HUES48 (cell line): Measurements from ENCODE around the gene HELZ2.

Source experiments
- H3K27ac ChIP-seq: one replicate; pipeline ENCODE4 v1.7.0; 2013; ENCODE audit warnings: low read depth, low read length, inconsistent platforms
- H3K27me3 ChIP-seq: 2 replicates; pipeline ENCODE4 v1.6.1; 2013; ENCODE audit warnings: mild to moderate bottlenecking, low read length; ENCODE audit not compliant: control insufficient read depth, insufficient read depth
- H3K36me3 ChIP-seq: 2 replicates; pipeline ENCODE4 v1.6.1; 2013; ENCODE audit warnings: low read length; ENCODE audit not compliant: control insufficient read depth, insufficient read depth
- H3K4me1 ChIP-seq: 2 replicates; pipeline ENCODE4 v1.6.1; 2013; ENCODE audit warnings: mild to moderate bottlenecking, low read length; ENCODE audit not compliant: control insufficient read depth, insufficient read depth
- H3K4me3 ChIP-seq: 2 replicates; pipeline ENCODE4 v1.5.1; 2013; ENCODE audit warnings: mild to moderate bottlenecking, low read depth, low read length
- H3K9ac ChIP-seq: 2 replicates; pipeline ENCODE4 v1.6.1; 2013; ENCODE audit warnings: mild to moderate bottlenecking, low read depth, low read length, moderate library complexity
- H3K9me3 ChIP-seq: 2 replicates; pipeline ENCODE4 v1.6.1; 2013; ENCODE audit warnings: low read length; ENCODE audit not compliant: control insufficient read depth, insufficient read depth

The HELZ2 gene

DNA sequence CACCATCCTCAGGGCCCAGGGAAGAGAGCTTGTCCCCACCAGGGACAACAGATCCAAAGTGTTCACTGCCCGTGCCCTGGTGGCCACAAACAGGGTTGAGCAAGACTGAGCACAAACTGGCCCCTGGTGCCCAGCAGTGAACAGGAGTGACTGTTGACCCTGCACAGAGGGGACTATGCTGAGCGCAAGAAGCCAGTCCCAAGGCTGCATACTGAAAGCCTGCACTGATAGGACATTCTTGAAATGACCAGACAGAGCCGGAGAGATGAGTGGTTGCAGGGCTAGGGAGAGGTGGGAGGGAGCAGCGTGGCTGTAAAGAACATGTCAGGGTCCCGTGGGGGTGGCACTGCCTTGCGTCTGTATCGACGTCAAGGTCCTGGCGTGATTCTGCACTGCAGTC is 23.0 kb downstream of the HELZ2 start:
- no peaks in the 10 kb centered on the region for H3K27me3 ChIP-seq
- no peak overlapping the region for H3K4me3 ChIP-seq
- H3K36me3 ChIP-seq = no peaks in the 10 kb centered on the region
- H3K4me1 ChIP-seq = peaks cover 35% of the 10 kb centered on the region
- no peaks in the 10 kb centered on the region for H3K9me3 ChIP-seq
- no peak overlapping the region for H3K27ac ChIP-seq
- no peak overlapping the region for H3K9ac ChIP-seq

DNA sequence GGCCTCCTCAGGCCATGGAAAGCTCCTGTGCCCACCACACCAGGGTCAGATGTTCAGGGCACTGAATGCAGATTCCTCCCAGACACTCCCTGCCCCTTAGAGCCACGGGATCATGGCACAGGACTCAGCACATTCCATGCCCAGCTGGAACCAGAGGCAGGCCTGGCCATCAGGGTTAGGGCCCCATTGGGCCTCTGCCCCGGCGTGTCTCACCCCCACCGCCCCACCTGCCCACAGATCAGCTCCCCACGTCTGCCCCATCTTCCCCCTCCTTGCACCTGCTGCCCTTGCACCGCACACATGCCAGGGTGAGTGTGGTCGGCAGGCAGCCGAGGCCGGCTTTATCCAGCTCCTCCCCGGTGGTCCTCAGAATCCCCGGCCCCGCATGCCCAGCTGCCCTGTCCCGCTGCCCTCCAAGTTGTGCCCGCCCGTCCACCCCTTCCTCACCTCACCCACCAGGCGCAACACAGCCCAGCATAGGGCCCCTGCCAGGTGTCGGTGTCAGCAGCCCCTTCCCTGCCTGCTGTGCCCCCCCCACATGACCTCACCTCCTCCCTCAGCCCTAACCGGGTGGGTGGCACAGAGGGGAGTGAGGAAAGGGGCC is 24.3 kb downstream of the HELZ2 start:
- Histone ChIP-seq H3K9ac (no peak overlapping the region), H3K27me3 (no peaks in the 10 kb centered on the region), H3K4me3 (no peak overlapping the region), H3K27ac (no peak overlapping the region), H3K36me3 (no peaks in the 10 kb centered on the region), H3K9me3 (no peaks in the 10 kb centered on the region), H3K4me1 (peaks cover 35% of the 10 kb centered on the region)

DNA sequence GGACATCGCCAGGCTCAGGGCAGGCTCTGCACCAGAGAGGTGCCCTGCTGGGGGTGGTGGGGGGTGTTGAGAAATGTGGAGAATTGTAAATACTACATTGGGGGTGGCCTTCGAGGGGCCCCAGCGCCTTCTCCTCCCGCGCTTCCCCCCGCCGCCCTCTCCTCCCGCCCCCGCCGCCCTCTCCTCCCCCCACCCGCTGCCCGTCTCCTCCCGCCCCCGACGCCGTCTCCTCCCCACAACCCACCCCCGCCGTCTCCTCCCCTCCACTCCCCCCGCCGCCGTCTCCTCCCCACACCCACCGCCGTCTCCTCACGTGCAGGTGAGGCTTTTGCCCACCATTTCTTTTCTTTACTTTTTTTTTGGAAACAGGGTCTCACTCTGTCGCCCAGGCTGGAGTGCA is 25.0 kb downstream of the HELZ2 start:
- no peak overlapping the region for H3K4me3 ChIP-seq
- H3K4me1 ChIP-seq = peaks cover 30% of the 10 kb centered on the region

DNA sequence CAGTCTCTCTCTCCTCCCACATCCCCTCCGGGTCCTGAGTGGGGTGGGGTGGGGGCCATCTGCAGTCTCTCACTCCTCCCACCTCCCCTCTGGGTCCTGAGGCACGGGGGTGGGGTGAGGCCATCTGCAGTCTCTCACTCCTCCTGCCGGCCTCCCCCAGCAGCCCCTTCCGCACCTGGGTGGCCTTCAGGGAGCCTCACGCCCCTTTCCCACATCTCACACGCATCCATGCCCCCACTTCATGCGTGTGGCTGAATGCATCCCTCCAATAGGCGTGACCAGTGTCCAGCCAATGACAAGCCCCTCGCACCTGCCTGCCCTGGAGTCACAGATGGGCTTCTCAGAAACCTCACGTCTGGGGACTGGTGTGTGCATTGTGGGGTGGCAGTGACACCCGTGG is 25.5 kb downstream of the HELZ2 start:
- peaks cover 30% of the 10 kb centered on the region for H3K4me1 ChIP-seq
- no peaks in the 10 kb centered on the region for H3K27me3 ChIP-seq
- H3K9ac ChIP-seq = no peak overlapping the region
- no peaks in the 10 kb centered on the region for H3K9me3 ChIP-seq
- H3K36me3 ChIP-seq = no peaks in the 10 kb centered on the region
- H3K27ac ChIP-seq = no peak overlapping the region
- H3K4me3 ChIP-seq = no peak overlapping the region

More for the DNA sequence above, 25.0 kb downstream of the HELZ2 start:
- no peaks in the 10 kb centered on the region for H3K36me3 ChIP-seq
- H3K27me3 ChIP-seq = no peaks in the 10 kb centered on the region
- H3K27ac ChIP-seq = no peak overlapping the region
- H3K9me3 ChIP-seq = no peaks in the 10 kb centered on the region
- no peak overlapping the region for H3K9ac ChIP-seq

DNA sequence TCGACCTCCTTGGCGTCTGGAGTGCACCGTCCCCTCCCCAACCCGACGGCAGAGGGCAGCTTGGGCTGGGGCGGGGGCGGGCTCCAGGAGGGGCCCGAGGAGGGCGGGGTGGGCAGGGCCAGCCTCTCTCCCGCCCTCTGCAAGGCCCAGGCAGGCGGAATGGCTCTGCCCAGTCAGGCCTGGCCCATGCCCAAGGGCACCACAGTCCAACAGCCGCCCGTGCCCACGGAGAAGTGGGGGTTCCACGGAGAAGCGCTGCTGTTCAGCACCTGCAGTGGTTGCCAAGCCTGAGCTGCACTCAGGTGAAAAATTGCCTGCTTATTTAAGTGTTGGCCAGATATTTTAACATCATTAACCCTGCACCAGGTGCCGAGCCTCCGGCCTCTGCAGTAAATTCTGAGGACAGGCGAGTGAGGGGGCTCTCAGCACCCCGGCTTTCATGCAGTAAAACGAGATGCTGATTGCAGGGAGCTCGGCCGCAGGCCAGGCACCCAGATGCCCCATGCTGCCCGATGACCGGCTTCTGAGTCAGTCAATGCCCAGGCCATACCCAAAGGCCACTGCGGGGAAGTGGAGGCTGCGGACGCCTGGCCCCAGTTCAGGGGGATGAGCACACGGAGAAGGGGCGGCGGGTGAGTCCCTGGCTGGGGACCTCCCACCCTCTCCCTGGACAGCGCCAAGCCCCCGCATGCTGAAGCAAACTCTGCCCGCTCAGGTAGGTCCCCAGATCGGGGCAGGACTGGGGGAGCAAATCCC is 26.1 kb downstream of the HELZ2 start, which contains the start of gene SRMS:
Gene SRMS, minus strand, starts transcription at position 25 of the 756 bp plus-strand sequence. CDS start 286 bp downstream, outside the sequence.
- no peaks in the 10 kb centered on the region for H3K27me3 ChIP-seq
- H3K9ac ChIP-seq = no peak within 1 kb of the TSS
- no peaks in the 10 kb centered on the region for H3K36me3 ChIP-seq

DNA sequence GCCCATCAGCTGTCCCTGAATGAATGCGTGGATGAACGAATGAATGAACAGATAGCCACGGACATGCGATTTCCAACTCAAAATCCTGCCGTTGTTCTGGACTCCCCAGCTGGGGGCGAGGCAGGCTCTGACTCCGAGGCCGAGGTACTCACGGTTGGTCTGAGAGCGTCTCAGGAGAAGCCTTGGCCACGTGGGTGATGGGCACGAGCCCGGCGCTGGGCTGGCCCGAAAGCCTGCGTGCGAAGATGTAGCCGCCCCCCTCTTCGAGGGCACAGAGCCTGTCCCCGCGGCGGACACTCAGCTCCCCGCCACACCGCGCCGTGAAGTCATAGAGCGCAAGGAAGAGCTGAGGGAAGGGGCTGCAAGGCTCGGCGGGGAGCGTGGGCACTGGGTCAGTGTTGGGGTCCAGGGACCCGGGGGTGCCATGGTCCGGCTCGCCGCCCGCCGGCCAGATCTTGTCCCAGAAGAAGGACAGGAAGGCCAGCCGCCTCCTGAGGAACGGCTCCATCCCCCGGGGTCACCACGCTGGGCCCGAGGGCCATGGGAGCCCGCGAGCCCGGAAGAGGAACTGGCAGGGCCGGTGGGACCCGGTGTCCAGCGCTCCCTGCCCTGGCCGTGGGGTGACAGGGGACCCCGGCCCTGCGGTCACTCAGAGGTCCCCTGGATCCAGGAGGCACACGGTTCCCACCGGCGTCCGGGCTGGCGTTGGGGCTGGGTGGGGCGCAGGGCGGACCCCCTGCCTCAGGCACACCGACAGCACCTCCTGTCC is 26.9 kb downstream of the HELZ2 start:
- H3K27me3 ChIP-seq = no peaks in the 10 kb centered on the region
- no peak overlapping the region for H3K9ac ChIP-seq
- no peak overlapping the region for H3K27ac ChIP-seq
- H3K9me3 ChIP-seq = no peaks in the 10 kb centered on the region
- H3K4me3 ChIP-seq = no peak overlapping the region
- H3K36me3 ChIP-seq = no peaks in the 10 kb centered on the region
- peaks cover 20% of the 10 kb centered on the region for H3K4me1 ChIP-seq

More for the DNA sequence above, 26.1 kb downstream of the HELZ2 start, which contains the start of gene SRMS:
- Histone ChIP-seq H3K9me3 (no peaks in the 10 kb centered on the region), H3K27ac (no peak within 1 kb of the TSS), H3K4me1 (peaks cover 28% of the 10 kb centered on the region), H3K4me3 (no peak within 1 kb of the TSS)

DNA sequence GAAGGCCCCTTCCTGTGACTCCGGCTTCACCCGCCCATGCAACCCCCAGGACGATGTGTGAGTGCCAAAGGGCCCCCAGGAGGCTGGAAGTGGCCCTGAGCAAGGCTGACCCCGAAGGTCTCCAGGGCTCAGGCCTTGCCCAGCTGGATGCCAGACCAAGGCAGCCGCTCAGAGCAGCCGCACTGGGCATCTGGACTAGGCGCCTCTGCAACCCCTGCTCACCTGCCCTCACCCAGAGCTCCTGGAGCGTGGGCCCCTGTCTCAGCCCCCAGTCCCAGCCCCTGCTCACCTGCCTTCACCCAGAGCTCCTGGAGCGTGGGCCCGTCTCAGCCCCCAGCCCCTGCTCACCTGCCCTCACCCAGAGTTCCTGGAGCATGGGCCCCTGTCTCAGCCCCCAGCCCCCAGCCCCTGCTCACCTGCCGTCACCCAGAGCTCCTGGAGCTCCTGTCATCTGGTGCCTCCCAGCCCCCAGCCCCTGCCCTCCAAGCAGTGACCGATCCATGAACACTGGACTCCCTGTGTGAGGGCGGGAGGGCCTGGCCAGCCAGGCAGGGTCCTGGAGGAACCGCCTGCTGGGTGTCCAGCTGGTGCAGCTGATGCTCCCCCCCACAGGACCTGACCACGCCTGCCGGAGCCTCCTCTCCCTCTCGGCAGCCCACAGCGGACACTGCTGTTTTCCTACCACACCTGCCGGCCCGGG is 27.6 kb downstream of the HELZ2 start:
- Histone ChIP-seq H3K36me3 (no peaks in the 10 kb centered on the region), H3K4me1 (peaks cover 18% of the 10 kb centered on the region; the same call in 1 of the 2 replicates), H3K27ac (no peak overlapping the region), H3K9ac (no peak overlapping the region), H3K4me3 (no peak overlapping the region), H3K9me3 (no peaks in the 10 kb centered on the region), H3K27me3 (no peaks in the 10 kb centered on the region)

DNA sequence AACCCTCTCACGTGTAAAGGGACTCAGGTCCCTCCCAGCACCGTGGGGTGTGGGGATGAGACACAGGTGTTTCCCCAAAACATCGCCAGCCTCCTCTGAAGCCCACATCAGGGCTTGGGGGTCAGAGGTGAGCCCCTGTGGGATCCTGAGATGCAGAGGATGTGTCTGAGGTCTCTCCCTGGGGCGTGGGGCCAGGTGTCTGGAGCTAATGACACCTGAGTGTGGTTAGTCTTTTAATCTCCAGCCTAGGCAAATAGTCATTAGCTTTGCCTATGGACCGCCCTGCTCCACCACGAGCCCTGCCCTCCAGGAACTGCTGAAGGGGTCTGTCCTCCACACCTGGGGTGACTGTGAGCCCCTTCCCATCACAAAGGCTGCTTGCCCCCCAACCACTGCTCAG is 28.2 kb downstream of the HELZ2 start:
- no peak overlapping the region for H3K4me3 ChIP-seq
- H3K4me1 ChIP-seq = peaks cover 18% of the 10 kb centered on the region; the same call in 1 of the 2 replicates
- H3K36me3 ChIP-seq = no peaks in the 10 kb centered on the region
- H3K9ac ChIP-seq = no peak overlapping the region
- no peaks in the 10 kb centered on the region for H3K9me3 ChIP-seq
- H3K27ac ChIP-seq = no peak overlapping the region
- H3K27me3 ChIP-seq = no peaks in the 10 kb centered on the region

DNA sequence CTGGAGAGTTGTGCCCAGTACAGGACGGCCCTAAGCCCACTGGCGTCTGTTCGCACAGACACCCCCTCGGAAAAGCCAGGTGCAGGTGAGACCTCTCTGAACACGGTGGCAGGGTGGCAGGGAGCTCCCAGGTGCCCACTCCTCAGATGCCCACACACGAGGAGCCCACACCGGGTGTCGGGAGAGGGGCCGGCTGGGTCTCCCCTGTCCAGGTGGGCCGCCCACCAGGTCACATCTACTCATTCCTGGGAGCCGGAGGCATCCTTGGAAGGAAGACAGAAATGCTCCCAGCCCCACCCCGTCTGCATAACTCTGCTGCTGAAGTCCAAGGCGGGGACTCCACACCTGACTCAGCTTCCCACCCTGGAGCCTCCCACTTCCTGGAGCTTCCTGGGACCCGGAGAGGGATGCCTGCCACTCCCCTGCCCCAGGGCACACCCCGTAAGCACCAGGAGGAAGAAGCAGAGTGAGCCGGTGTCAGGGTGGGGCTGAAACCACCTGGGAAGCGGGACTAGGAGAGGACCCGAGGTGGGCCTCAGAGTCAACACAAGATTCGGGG is 29.0 kb downstream of the HELZ2 start:
- Histone ChIP-seq H3K27me3 (no peaks in the 10 kb centered on the region), H3K9me3 (no peaks in the 10 kb centered on the region), H3K9ac (no peak overlapping the region), H3K4me3 (no peak overlapping the region), H3K27ac (no peak overlapping the region), H3K4me1 (peaks cover 18% of the 10 kb centered on the region; the same call in 1 of the 2 replicates), H3K36me3 (no peaks in the 10 kb centered on the region)

DNA sequence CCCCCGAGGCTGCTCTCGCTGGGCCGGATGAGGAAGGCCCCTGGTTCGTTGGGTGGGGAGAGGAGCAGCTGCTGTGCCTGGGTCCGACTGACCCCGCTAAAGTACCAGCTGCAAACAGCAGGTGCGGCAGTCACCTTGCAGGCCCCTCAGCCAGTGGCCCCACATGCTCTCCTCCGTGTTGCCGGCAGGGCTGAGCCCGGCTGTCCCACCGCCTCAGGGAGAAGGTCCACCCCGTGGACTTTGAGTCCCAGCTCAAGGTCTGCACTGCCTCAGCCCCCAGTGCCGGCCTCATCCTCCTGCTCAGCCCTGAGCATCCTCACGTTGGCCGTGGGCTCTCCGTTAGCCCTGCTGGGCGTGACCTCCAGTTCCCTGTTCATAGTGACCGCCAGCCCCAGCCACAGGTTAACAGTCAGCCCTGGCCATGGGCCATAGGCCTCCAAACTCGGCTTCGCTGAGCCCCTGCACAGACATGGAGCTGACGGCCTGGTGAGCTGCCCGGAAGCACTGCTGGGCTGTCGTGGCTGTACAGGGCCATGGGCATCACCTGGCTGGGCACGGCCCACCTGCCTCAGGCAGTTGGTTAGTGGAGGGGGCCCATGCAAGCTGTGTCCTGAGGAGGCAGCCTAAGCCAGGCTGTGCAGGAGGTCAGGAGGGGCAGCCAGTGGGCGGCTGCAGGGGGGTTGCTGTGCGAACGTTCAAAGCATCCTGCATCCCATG is 29.6 kb downstream of the HELZ2 start:
- H3K9me3 ChIP-seq = no peaks in the 10 kb centered on the region
- no peak overlapping the region for H3K4me3 ChIP-seq
- peaks cover 18% of the 10 kb centered on the region; the same call in 1 of the 2 replicates for H3K4me1 ChIP-seq
- H3K27ac ChIP-seq = no peak overlapping the region
- no peaks in the 10 kb centered on the region for H3K27me3 ChIP-seq
- no peaks in the 10 kb centered on the region for H3K36me3 ChIP-seq
- no peak overlapping the region for H3K9ac ChIP-seq
